GM18520 (cell line): ENCODE results near the gene CADM1.

Source experiments
- ATAC-seq: cut with Tn5 transposase; IDR thresholded peaks from one replicate; pipeline ENCODE4 v1.9.1; 2021; ENCODE audit not compliant: unreplicated experiment

Gene CADM1

DNA sequence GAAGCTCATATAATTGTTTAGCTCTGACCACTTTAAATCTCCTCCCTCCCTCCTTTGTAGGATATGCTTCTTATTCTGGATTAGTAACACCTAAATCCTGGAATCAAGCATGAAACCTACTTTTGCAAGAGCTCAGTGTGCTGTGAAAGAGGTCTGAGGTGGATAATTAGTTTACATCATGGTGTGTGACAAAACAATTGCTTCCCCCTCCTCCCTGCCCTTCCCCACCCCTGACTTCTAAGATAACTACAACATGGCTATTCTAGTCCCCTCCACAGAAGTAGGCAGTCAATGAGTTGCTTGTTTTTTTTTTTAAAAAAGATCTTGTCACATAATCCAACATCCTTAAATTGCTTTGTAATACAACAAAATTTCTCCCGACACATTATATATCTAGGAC lies 314.0 kb downstream of the CADM1 start:
- no peak for ATAC-seq

DNA sequence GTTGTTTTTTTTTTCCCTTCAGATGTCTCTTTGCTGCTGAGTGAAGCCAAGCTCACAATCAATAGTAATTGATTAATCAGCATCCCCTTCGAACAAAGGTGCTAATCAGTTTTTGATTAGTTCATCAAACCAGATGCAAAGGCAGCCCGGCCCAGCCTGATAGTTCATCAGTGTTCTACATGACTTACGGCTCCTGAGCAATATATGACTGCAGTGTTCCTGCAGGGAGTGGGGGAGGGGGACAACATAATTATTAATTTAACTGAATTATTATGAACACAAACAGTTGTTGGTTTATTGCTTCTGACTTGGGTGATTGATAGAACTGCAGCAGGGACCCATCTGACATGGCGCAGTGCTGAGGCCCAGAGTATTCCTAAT lies 315.3 kb downstream of the CADM1 start:
- ATAC-seq = no peak

DNA sequence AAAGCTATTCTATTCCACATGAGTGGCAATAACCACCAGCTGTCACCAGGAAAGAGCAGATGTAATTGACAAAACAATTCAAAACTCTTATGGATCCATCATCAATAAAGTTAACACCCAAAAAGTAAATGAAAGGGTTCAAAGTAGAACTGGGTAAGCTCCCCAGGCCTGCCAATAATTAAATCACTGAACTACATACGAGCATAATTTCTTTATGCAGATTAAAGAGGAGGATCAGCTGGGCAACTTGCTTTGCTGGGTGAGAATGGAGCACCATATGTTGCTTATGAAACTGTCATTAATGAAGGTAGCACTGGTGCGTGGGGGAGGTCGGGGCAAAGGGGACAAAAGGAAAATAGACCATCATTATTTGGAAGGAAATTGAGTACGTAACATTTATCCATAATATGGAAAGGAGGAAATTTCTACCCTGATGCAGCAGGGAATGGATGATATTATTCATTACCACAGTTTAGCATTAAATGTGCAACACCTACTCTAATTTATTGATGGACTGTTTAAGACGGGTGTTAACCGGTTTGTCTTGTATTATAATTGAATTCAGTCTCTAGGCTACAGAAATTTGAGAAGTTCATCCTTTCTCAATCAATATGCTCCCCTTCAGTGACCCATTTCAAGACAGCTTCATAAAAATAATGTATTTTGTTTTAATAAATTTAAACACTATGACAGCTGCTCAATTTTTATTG lies 315.9 kb downstream of the CADM1 start:
- no peak for ATAC-seq

DNA sequence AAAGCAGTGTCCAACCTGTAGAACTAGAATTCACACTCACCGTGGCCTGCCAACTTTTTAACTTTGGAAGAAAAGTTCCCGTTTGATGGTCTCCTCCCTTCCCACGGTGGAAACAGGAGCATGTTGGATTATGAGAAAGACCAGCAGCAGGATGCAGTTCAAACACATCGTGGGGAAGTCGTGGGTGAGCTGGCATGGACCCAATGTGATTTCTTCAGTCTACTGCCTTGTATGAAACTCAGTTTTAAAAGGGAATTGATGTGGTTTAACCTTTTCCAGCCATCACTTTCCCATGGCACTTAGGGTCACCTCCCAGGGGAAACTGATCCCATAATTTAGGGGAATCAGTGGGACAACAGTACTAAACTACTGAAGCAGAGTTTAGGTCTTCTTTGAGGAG lies 318.3 kb downstream of the CADM1 start:
- no peak for ATAC-seq

DNA sequence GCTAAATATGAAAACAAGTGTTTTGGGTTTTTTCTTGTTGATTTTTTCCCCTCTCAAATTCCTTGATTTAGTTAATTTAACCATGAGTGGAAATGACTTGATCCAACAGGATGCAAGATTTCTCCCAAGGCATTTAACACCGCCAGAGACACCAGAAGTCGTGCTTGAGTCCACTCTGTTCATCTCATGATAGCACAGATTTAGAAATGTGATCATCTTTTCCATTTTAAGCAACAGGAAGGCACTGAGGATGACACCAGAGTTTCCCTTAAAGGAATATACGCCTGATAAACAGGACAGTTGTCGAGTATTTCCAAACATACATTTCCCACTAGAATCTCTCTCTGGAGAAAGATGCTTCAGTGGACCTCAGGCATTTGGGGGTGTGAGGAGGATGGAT lies 318.7 kb downstream of the CADM1 start:
- ATAC-seq = no peak

DNA sequence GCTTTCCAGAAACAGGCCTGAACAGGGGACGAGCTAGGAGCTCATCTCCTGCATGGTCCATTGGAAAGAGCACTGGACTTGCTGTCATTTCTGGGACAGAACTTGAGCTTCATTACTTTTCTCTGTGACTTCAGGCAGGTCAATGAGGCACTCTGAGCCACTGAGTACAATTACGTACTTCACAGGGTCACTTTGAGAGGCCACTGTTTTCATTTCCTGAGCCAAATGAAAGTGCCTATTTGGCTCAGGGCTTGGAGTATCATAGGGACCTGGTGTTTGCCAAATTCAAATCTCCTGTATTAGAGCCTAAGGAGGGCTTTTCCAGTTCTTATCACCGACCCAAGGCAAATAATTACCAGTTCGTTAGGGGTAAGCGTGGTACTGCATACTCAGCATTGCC lies 319.3 kb downstream of the CADM1 start:
- no peak for ATAC-seq

DNA sequence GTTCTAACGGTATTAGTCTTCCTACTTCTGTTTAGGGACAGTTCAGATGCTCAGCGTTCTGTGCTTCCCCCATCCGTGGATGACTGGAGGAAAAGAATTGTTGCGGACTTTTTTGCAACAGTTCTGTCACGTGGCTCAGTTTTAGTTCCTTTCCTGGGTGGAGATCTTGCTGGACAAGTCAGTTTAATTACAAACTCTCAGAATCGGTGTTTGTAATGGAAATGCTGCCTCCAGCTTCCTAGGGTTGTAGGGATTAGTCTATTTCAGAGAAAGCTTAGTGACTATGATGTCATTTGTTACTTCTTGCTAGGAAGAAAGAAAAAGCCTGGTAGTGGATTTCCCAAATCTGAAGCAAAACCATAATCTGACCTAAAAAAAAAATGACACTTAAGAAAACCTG lies 320.4 kb downstream of the CADM1 start:
- ATAC-seq = no peak

DNA sequence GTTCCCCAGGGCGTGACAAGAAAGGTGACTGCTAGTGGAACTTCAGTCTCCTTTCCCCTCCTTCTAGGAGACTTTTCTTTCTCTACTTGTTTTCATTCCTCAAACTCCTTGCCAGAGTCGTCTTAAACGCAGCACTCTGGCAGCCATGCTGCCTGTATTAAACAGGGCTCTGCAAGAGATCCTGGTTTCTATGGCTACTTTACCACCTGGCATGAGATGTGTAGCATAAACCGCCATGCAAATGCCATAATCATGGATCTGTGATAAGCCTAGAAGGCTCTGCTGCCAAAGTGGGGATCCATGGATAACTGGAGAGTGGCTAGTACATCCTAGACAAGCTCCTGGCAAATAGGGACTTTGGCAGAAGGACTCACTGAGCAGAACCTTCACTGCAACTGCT lies 321.1 kb downstream of the CADM1 start:
- no peak for ATAC-seq

DNA sequence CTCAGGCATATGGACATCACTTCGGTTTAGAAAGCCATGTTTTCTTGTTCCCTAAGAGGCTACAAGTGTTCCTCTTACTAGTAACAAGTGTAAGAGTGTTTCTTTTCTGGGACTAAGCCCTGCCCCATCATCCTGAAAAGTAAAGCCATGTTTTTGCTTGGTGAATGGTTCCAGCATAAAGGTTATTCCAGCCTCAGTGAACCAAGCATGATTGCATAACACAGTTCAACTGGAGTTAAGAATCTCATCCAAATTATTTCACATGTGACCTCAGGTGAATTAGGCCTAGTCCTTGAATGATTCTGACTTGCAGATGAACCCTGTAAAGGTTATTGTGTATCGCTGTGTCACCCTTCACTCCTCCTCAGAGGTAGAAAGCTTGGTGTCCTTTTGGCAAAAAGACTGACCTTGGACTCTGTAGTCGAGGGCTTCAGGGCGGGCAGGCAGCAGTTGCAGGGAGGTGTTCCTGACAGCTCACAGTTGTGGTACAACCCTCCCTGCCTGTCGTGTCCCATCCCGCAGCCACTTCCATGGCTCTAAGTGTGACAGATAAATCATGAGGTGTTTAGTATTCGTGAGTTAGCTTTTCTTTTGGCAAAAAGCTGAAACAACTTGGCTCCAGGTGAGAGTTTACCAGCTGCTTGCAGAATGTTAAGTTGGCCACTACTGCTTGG lies 321.8 kb downstream of the CADM1 start:
- no peak for ATAC-seq

DNA sequence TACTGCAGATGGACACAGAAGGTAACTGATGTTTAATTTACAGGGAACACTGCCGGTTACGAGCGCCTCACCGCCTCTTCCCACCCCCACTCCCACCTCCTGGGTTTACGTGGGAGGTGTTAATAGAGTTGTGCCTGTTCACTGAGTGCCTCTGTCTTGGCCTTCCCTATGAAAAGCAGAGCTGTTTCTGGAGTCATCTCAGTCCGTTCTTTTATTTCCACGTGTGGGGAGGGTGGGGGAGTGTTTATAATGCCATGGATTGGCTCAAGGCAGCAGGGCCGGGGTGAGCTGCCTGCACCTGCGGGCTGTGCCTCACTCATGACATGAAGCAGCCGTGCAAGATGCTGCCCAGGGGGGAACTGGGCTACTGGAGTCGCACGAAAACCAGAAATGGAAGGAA lies 322.7 kb downstream of the CADM1 start:
- no peak for ATAC-seq

DNA sequence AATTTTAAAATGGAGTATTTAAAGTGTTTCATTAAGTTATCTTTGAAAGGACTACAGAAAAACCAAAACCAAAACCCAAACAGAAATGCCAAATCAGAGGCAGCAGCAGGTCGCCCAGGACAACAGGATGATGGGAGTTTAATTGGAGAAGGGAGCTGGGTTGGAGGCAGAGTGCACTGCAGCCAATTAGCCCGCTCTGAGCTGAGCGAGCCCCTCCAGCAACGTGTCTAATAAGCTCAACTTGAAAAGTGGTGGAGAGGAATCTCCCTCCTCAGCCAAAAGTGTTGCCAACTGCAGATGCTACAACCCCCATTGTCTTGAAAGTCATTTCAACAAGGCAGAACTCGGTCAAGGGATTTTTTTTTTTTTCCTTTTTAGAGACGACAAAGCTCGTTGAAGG lies 323.9 kb downstream of the CADM1 start:
- no peak for ATAC-seq

DNA sequence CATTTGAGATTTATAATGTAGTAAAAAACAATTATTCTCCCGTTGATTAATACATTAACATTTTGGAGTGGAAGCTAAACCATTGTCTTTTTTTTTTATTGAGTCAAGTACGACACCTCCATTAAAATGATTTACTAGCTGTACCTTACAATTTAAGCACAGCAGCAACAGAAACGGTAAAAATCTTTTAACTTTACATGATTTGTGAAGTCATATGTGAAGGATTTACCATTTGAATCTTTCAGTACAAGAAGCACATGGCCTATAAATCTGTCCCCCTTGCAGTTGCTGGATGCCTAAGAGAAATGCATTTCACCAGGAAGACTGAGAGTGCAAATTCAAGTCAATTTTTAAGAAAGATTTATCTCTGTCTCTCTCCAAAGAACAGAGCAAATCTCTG lies 324.6 kb downstream of the CADM1 start:
- ATAC-seq = no peak

DNA sequence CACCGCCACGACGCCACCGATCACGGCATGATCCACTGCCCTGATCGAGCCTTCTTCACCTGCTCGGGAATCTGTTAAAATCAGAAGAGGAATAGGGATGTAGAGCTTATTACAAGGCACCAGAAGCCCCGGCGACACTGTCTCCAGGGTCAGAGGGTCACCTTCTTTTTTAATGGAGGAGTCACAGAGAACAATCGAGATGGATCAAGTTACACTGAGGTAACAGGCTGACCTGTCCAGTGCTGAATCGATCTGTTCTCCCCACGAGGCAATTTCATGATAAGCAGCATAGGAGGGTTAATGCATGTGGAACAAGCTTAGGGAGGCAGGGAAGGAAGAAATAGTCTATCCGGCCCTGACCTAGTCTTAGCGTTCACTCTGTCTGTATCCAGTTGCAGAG lies 325.5 kb downstream of the CADM1 start:
- no peak for ATAC-seq

DNA sequence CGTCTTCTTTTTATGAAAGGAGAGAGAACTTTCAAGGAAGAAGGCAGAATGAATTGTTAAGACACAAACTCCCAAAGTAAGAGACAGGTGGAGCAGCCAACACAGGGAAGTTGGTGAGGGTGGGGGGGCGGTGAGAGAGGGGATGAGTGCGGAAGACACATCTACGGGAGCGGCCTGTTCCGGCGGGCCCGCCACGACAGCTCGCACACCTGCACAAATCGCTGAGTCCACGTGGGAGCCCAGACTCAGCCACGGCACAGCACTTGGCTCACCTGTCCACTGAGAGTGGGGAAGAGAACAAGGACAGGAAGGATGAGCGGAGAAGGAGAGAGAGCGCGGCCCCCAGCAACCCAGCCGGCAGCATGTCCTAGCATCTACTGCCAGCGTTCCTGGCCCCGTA lies 331.1 kb downstream of the CADM1 start:
- no peak for ATAC-seq

DNA sequence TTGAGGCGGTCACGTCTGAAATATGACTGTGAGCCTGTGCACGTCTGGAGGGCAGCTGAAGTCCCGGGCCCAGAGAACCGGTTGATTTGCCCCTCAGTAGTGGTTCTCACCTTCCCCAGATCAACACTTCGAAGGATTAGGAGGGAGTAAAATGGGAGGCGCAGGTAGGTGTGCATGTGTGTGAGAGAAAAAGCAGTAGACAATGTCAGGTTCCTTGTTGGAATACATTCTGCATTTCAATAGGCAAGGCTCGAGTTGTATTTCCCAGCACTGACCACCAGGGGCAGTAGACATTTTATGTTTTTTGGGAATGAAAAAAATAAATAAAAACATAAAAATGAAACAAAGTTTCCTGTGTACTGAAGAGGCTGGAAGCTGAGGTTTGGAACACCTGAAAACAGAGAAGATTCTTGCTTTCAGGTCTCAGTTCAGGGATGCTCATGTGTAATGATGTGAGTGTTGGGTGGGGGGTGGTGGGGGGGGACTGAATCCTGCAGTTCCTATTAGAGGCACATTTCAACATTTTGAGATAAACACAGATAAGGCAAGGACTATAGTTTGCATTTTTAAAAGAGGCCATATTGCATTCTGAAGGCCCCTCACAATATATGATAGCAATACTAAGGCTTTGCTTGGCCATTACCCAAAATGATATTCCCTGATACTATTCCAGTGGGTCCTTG lies 333.9 kb downstream of the CADM1 start:
- no peak for ATAC-seq

DNA sequence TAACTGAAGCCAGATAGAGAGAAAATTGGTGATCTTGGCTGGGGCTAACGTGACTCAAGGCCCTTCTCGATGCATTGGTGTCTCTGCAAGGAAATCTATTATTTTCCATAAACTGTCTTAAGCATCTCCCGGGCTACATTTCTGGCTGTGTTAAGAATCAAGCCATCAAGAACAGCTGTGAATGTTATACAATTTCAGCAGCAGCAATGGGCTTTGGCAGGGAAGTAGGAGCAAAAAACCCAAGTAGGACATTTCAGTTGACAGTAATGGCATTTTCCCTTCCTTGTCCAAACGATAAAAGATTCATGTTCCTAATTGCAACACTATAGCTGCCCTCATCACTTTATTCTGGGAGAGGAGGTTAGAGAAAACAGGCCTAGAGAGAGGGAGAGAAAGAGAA lies 335.0 kb downstream of the CADM1 start:
- ATAC-seq = no peak

DNA sequence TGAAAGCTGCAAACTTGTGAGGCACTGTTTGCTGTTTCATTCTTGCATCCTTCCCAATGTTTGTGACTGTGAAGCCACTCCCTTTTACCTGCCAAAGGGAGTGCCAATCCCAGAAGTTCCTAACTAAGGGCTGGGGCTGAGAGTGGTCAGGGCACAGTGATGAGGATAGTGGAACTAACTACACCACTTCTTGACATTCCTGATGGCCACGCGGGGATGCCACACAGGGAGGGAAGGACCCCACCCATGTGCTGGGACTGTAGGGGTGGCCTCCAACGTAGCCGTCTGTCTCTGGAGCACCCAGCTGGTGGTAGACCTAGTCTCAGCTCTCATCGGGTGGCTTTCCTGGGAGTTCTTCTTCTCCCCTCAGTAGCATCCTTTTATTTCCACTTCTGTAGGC lies 335.5 kb downstream of the CADM1 start:
- ATAC-seq = no peak

DNA sequence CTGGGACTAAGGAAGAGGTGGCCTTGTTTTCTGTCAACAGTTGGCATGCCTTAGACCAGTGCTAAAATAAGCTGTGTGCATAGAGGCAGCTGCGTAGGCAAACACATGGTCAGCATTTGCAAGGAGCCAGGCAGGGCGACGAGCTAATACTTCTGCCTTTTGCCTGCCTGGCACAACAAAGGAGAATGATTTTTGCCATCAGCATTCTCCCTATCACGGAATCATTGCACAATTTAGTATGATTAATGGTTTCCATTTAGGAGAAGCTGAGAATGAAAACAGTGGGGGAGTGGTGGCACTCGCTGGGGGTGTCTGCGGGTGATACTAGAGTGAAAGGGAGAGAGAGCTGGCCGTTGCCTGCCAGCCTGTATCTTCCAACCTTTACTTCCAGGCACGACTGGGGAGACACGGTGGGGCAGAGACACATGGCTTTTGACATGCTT lies 336.0 kb downstream of the CADM1 start:
- ATAC-seq = no peak

DNA sequence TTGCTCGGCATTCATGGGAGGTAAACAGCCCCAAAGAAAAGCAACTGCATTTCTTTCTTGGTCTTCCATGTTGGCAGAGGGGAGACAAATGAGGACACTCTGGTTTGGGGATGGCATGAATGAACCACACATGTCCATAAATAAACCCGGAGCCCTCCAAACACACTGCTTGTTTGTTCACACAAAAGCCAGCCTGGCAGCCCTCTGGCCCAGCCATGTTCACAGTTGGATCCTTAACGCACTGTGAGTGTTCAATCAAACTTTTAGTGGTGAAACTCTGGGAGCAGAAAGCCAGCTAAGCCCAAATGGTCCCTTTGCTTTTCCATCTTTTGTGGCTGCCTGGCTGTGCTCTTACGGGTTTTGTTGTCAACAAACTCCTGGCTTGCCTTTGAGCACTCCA lies 336.8 kb downstream of the CADM1 start:
- no peak for ATAC-seq

DNA sequence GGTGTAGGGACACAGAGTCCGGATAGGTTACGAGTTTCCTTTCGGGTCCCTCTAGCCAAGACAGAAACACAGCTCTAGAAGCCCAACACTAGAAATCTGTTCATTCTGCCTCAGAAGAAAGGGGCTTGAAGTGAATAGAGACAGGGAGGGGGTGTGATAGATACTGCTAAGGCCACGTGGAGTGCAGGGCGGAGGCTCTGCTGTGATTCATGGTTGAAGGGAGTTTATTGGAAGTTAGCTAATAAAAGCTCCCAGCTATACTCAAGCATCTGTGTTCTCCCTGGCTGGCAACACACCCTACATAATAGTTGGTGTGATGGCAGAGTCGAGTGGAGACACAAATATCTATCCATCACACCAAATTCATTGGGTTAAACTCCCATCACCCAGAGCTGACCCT lies 337.4 kb downstream of the CADM1 start:
- no peak for ATAC-seq

DNA sequence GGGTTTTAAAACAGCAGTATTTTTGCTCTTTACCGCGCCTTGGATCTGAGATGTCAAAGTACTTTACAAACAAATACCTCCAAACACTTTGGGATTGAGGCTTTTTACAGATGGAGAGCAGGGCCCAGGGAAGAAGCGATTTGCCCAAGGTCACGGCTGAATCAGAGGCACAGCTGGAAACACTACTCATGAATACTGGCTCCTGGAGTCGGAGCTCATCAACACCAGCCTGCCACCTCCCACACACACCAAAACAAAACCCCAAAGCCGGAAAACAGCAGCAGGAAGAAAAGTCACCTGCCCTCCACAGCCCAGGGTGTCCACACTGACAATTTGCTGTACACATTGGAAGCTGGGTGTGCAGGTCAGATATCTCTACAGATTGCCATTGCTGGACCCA lies 339.4 kb downstream of the CADM1 start:
- ATAC-seq = no peak

DNA sequence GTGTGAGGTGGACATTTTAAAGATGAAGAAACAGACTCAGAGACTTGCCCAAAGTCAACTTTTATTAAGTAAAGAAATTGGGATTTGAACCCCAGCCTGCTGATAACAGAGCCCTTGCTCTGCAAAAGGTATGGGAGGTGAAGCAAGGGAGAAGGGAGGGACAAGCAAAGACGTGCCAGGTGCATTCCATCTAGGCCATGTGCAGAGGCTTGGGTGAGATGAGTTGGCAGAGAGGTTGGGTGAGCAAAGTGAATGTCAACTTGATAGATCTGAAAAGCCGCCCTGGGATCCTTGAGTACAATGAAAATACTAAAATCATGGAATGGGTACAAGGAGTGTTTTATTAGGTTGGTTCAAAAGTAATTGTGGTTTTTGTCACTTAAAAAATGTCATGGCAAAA lies 341.3 kb downstream of the CADM1 start:
- ATAC-seq = no peak
